Inflammatory macrophage (primary cell): Measurements from ENCODE around the gene PREX1.
"Not testable (repeated sequence)": the region's sequence is repeated elsewhere in the genome, so short reads cannot be mapped to it uniquely, and the experiment has no call there.

ENCODE experiments used
- DNase-seq, 2 donors: peaks; one replicate each; pipeline ENCODE4 v3.0.0-alpha.2; 2020 to 2022

Gene PREX1

GRCh38 chr20:48847498-48848205 is 19.9 kb upstream of the PREX1 start:
- DNase-seq, result no peak

- DNase-seq, result peak; percentile 75 to 82
Measured at GRCh38 chr20:48846516-48847492, 19.0 kb upstream of the PREX1 start.

- DNase-seq, result no peak
Measured at GRCh38 chr20:48845721-48846306, 18.0 kb upstream of the PREX1 start.

- peak in 1 of 2 donors; percentile 59 for DNase-seq
Measured at GRCh38 chr20:48844996-48845395, 17.2 kb upstream of the PREX1 start.

GRCh38 chr20:48843896-48844295 is 16.1 kb upstream of the PREX1 start:
- DNase-seq, result not testable (repeated sequence)

- DNase-seq, result peak in 1 of 2 donors; percentile 37
Measured at GRCh38 chr20:48843057-48843806, 15.4 kb upstream of the PREX1 start.

GRCh38 chr20:48841875-48842529 is 14.2 kb upstream of the PREX1 start:
- no peak for DNase-seq

GRCh38 chr20:48841196-48841874 is 13.5 kb upstream of the PREX1 start:
- no peak for DNase-seq

- peak; percentile 49 to 55 for DNase-seq
Measured at GRCh38 chr20:48839154-48839917, 11.5 kb upstream of the PREX1 start.

- DNase-seq, result peak in 1 of 2 donors; percentile 46
Measured at GRCh38 chr20:48837014-48837413, 9.2 kb upstream of the PREX1 start.

- DNase-seq, result no peak
Measured at GRCh38 chr20:48835390-48835789, 7.6 kb upstream of the PREX1 start.

- DNase-seq, result no peak
Measured at GRCh38 chr20:48834278-48834677, 6.5 kb upstream of the PREX1 start.

- peak; percentile 82 for DNase-seq
Measured at GRCh38 chr20:48832405-48832730, 4.6 kb upstream of the PREX1 start.

GRCh38 chr20:48831718-48832404 is 4.1 kb upstream of the PREX1 start:
- DNase-seq, result peak; percentile 31 to 52

- DNase-seq, result no peak
Measured at GRCh38 chr20:48830826-48831318, 3.1 kb upstream of the PREX1 start.

GRCh38 chr20:48829940-48830339 is 2.1 kb upstream of the PREX1 start:
- no peak for DNase-seq

GRCh38 chr20:48828734-48829460 is 1.1 kb upstream of the PREX1 start:
- no peak for DNase-seq

GRCh38 chr20:48826883-48827771 is 672 bp downstream of the PREX1 start:
- DNase-seq, result peak in 1 of 2 donors; percentile 47
